SK-N-SH treated with all-trans-retinoic acid at 6 μM for 48 hours (cell line): ENCODE data around the gene NR2E3.

Experiments
- ATAC-seq: fragments of 200-7000 bp; cut with Tn5 transposase; 3 replicates; pipeline ENCODE4 v1.9.1; 2020; ENCODE audit warnings: mild to moderate bottlenecking, moderate library complexity
- BACH2 ChIP-seq: fragments of 250-450 bp; sonication (Bioruptor Pico); IDR thresholded peaks from 2 replicates; pipeline ENCODE4 v1.9.0; 2021; ENCODE audit warnings: mild to moderate bottlenecking, borderline replicate concordance
- CSDC2 ChIP-seq: fragments of 250-450 bp; sonication (Bioruptor Pico); IDR thresholded peaks from 2 replicates; pipeline ENCODE4 v1.5.0; 2020; ENCODE audit warnings: mild to moderate bottlenecking, moderate library complexity
- CSRNP3 ChIP-seq: fragments of 250-450 bp; sonication (Bioruptor Pico); IDR thresholded peaks from 2 replicates; pipeline ENCODE4 v1.5.1; 2021; ENCODE audit warnings: mild to moderate bottlenecking, moderate library complexity
- ESRRG ChIP-seq: fragments of 250-450 bp; sonication (Bioruptor Pico); IDR thresholded peaks from 2 replicates; pipeline ENCODE4 v1.6.1; 2021; ENCODE audit warnings: mild to moderate bottlenecking
- OSR1 ChIP-seq: fragments of 250-450 bp; sonication (Bioruptor Pico); IDR thresholded peaks from 2 replicates; pipeline ENCODE4 v1.8.0; 2022; ENCODE audit warnings: moderate library complexity, mild to moderate bottlenecking, inconsistent platforms
- PPARA ChIP-seq: fragments of 250-450 bp; sonication (Bioruptor Pico); IDR thresholded peaks from 2 replicates; pipeline ENCODE4 v1.5.0; 2020; ENCODE audit warnings: mild to moderate bottlenecking, borderline replicate concordance
- RARB ChIP-seq: fragments of 250-450 bp; sonication (Bioruptor Pico); IDR thresholded peaks from 2 replicates; pipeline ENCODE4 v1.8.0; 2021; ENCODE audit warnings: mild to moderate bottlenecking, moderate library complexity
- SNAI2 ChIP-seq: fragments of 250-450 bp; sonication (Bioruptor Pico); IDR thresholded peaks from 2 replicates; pipeline ENCODE4 v1.5.0; 2020; ENCODE audit warnings: mild to moderate bottlenecking, moderate library complexity
- TCF4 ChIP-seq: fragments of 250-450 bp; sonication (Bioruptor Pico); IDR thresholded peaks from 2 replicates; pipeline ENCODE4 v1.8.0; 2021; ENCODE audit warnings: mild to moderate bottlenecking, moderate library complexity, borderline replicate concordance
- TSHZ2 ChIP-seq: fragments of 250-450 bp; sonication (Bioruptor Pico); IDR thresholded peaks from 2 replicates; pipeline ENCODE4 v1.5.0; 2020; ENCODE audit warnings: mild to moderate bottlenecking, moderate library complexity
- ZC3H10 ChIP-seq: fragments of 250-450 bp; sonication (Bioruptor Pico); IDR thresholded peaks from 2 replicates; pipeline ENCODE4 v1.5.1; 2021; ENCODE audit warnings: mild to moderate bottlenecking, moderate library complexity
- ZFP3 ChIP-seq: fragments of 250-450 bp; sonication (Bioruptor Pico); IDR thresholded peaks from 2 replicates; pipeline ENCODE4 v1.5.0; 2020; ENCODE audit warnings: mild to moderate bottlenecking, moderate library complexity
- ZFP30 ChIP-seq: fragments of 450-650 bp; formaldehyde crosslinking; IDR thresholded peaks from 2 replicates; pipeline ENCODE4 v1.5.0; 2022; ENCODE audit warnings: mild to moderate bottlenecking, moderate library complexity
- ZNF565 ChIP-seq: fragments of 450-650 bp; formaldehyde crosslinking; conservative IDR thresholded peaks from 2 replicates; pipeline ENCODE4 v1.5.0; 2020; ENCODE audit warnings: low read depth, mild to moderate bottlenecking, moderate library complexity
- ZNF8 ChIP-seq: fragments of 450-650 bp; formaldehyde crosslinking; IDR thresholded peaks from 2 replicates; pipeline ENCODE4 v1.5.0; 2020; ENCODE audit warnings: mild to moderate bottlenecking, moderate library complexity
- TF ChIP-seq, protein P1 (sequence below): fragments of 250-450 bp; sonication (Bioruptor Pico); IDR thresholded peaks from 2 replicates; pipeline ENCODE4 v1.8.0; 2021; ENCODE audit warnings: low read depth, mild to moderate bottlenecking, moderate library complexity, borderline replicate concordance
- TF ChIP-seq, protein P2 (sequence below): fragments of 250-450 bp; sonication (Bioruptor Pico); IDR thresholded peaks from 2 replicates; pipeline ENCODE4 v1.8.0; 2020; ENCODE audit warnings: mild to moderate bottlenecking, moderate library complexity, borderline replicate concordance
- TF ChIP-seq, protein P3 (sequence below): fragments of 250-450 bp; sonication (Bioruptor Pico); IDR thresholded peaks from 2 replicates; pipeline ENCODE4 v1.5.1; 2020; ENCODE audit warnings: low read depth, mild to moderate bottlenecking, moderate library complexity

NR2E3 gene

DNA sequence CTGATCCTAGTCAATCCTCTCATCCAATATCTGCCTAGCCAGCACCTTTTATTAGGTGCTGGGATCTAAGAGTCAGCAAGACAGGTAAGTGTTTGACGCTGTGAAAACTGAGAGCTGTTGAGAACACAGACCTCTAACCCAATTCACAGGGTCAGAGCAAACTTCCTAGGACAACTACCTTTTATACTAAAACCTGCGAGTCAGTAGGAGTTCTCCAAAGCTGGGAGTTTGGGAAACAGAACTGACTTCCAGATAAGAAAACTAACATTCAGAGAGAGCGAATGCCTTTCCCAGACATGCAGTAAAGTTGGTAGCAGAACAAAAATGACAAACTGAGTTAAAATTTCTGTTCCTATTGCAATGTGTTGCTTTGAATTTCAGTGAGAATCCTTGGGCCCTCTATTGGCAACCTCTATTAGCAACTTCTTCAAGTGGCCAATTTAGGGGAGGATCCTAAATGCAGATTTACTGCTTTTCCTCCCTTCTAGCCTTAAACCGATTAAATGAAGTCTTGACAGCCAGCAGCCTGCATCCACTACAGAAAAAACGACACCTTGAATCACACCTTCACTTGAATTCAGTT is 11.3 kb downstream of the NR2E3 start (continued):
- TF ChIP-seq TSHZ2: no peak
- TF ChIP-seq, all 23 proteins: peak for 0

DNA sequence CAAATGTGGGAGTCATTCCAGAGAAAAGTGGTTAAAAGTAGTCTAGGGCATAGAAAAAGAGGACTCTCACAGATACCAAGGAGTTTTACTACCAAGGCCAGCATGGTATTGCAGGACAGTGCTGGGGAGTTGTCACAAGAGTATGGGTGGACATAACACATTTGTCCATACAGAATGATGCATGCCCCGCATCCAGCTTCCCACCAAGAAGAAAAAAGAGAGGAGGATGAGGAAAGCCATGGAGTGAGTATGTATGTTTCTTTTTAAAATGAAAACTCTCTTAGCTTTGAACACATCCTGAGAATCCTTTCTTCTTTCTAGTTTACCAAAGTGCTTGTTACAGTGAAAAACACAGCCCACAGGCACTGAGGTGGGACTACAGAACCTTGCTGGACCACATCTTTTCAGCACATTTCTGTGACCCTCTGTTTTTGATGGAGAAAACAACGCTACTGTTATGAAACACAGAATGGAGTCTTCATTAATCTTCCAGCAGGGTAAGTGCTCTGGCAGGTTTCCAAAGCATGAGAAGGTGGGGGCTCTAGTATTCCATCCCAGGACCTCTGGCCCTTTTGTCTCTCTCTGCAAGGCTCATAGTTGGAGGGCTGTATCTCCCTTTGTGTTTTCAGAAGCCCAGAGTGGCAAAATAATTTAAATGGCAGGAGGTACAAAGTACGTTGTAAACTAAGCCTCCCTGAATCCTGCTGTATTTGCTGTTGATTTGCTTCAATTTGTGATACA is 12.7 kb downstream of the NR2E3 start:
- ATAC-seq: no peak
- TF ChIP-seq, protein P1, sequence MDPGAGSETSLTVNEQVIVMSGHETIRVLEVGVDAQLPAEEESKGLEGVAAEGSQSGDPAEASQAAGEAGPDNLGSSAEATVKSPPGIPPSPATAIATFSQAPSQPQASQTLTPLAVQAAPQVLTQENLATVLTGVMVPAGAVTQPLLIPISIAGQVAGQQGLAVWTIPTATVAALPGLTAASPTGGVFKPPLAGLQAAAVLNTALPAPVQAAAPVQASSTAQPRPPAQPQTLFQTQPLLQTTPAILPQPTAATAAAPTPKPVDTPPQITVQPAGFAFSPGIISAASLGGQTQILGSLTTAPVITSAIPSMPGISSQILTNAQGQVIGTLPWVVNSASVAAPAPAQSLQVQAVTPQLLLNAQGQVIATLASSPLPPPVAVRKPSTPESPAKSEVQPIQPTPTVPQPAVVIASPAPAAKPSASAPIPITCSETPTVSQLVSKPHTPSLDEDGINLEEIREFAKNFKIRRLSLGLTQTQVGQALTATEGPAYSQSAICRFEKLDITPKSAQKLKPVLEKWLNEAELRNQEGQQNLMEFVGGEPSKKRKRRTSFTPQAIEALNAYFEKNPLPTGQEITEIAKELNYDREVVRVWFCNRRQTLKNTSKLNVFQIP (CRISPR knock-in tag): no peak
- TF ChIP-seq ZC3H10 (CRISPR knock-in tag) (no peak), ZFP30 (CRISPR knock-in tag) (no peak), ZNF8 (no peak), TCF4 (CRISPR knock-in tag) (no peak), CSDC2 (no peak), PPARA (CRISPR knock-in tag) (no peak), ZNF565 (no peak), ZFP3 (CRISPR knock-in tag) (no peak), CSRNP3 (no peak), ESRRG (CRISPR knock-in tag) (no peak), SNAI2 (CRISPR knock-in tag) (no peak), TSHZ2 (no peak), OSR1 (no peak), RARB (CRISPR knock-in tag) (no peak), BACH2 (CRISPR knock-in tag) (no peak)
- TF ChIP-seq, protein P2, sequence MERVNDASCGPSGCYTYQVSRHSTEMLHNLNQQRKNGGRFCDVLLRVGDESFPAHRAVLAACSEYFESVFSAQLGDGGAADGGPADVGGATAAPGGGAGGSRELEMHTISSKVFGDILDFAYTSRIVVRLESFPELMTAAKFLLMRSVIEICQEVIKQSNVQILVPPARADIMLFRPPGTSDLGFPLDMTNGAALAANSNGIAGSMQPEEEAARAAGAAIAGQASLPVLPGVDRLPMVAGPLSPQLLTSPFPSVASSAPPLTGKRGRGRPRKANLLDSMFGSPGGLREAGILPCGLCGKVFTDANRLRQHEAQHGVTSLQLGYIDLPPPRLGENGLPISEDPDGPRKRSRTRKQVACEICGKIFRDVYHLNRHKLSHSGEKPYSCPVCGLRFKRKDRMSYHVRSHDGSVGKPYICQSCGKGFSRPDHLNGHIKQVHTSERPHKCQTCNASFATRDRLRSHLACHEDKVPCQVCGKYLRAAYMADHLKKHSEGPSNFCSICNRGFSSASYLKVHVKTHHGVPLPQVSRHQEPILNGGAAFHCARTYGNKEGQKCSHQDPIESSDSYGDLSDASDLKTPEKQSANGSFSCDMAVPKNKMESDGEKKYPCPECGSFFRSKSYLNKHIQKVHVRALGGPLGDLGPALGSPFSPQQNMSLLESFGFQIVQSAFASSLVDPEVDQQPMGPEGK: no peak
- TF ChIP-seq, protein P3, sequence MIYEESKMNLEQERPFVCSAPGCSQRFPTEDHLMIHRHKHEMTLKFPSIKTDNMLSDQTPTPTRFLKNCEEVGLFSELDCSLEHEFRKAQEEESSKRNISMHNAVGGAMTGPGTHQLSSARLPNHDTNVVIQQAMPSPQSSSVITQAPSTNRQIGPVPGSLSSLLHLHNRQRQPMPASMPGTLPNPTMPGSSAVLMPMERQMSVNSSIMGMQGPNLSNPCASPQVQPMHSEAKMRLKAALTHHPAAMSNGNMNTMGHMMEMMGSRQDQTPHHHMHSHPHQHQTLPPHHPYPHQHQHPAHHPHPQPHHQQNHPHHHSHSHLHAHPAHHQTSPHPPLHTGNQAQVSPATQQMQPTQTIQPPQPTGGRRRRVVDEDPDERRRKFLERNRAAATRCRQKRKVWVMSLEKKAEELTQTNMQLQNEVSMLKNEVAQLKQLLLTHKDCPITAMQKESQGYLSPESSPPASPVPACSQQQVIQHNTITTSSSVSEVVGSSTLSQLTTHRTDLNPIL: no peak
- TF ChIP-seq, all 23 proteins: peak for 0
